ENCODE data around the gene GJB3. TPM values are rescaled to one million over a fixed set of nuclear protein-coding genes. Genes with fewer than 3 reads are reported as not detected.
"Not testable (repeated sequence)": the region's sequence is repeated elsewhere in the genome, so short reads cannot be mapped to it uniquely, and the experiment has no call there.

GJB3 gene
- total and polyA plus RNA-seq, 2 of the 13 experiments (the other 11 are each of a cell fraction or from before 2014, with no cell fraction given), result not detected

DNA sequence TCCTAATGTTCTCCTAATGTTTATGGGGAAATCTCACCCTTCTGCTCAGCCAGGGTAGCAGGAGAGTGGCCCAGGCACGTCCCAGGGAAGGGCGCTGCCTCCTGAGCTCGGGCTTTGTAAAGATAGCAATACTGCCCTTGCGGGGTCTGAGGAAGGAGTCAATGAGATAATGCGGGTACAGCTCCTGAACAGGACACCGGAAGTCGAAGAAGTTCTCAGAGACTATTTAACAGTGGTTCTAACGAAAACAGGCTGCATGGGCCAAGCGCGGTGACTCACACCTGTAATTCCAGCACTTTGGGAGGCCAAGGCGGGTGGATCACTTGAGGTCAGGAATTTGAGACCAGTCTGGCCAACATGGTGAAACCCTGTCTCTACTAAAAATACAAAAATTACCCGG, 43.8 kb upstream of the GJB3 start:
- CTCF ChIA-PET (ENCODE audit: low intra/inter-chr PET ratio, low total read pairs); H3K9ac ChIP-seq (ENCODE audit: insufficient read depth, low read depth, low read length); ATAC-seq; DNase-seq (ENCODE audit: low spot score); H3K4me3 ChIP-seq (replicated peaks in 1 of 3; ENCODE audit: insufficient read depth in 1 of 3, low read depth in 2 of 3, low read length in 3 of 3); H3K36me3 ChIP-seq (replicated peaks in 1 of 2; ENCODE audit: control insufficient read depth in 1 of 2, insufficient read depth in 2 of 2, low read length in 2 of 2); H2AFZ ChIP-seq (ENCODE audit: low read length); H3K27ac ChIP-seq (ENCODE audit: extremely low read length, insufficient read depth, low read length); H3K4me1 ChIP-seq (ENCODE audit: insufficient read depth, low read length); BruUV-seq (replicated peaks); in situ Hi-C loops (cut with HindIII; ENCODE audit: extremely low pct_ligation_motif_present, low pct_unique_long_range_greater_than_20kb); FAIRE-seq; H4K20me1 ChIP-seq (ENCODE audit: insufficient read depth, low read length); H3K9me3 ChIP-seq (ENCODE audit: low read length); H3K4me2 ChIP-seq (ENCODE audit: low read depth, low read length); intact Hi-C loops (cut with micrococcal nuclease; ENCODE audit: unreplicated experiment); H3K79me2 ChIP-seq (ENCODE audit: insufficient read depth, low read length); POLR2A ChIA-PET: not testable (repeated sequence)
- WGBS (ENCODE audit: low lambda C conversion rate), result 54% methylated on average over 12 of the region's 12 CpGs
- H3K27me3 ChIP-seq (ENCODE audit: control insufficient read depth in 1 of 2, insufficient read depth in 2 of 2, low read length in 2 of 2), result peaks cover 6 to 24% of the 10 kb centered on the region in 2 experiments; a peak in 4 of 5 replicates

DNA sequence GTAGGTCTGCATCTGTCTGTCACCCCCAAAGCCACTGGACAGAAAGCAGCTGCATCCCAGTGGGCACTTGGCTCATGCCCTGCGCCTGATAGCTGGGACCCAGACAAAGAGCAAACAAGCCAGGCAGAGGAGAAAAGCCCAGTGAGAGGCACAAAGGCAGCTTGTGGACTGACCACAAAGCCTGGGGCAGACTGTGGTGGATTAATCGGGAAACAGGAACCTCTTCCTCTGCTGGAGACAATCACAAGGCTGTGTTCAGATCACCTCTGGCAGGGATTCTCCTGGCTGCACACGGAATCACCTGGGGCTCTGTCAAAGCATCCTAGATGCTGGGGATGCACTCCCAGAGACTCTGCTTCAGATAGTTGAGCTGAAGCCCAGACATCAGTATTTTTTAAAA, 41.4 kb upstream of the GJB3 start:
- in situ Hi-C loops (cut with HindIII; ENCODE audit: extremely low pct_ligation_motif_present, low pct_unique_long_range_greater_than_20kb) (loop anchor here (10.0 kb wide), 3 partner anchors 195 to 1105 kb away; no protein-coding TSS in a partner anchor), intact Hi-C loops (cut with micrococcal nuclease; ENCODE audit: unreplicated experiment) (no loop called here)
- Histone ChIP-seq H2AFZ (ENCODE audit: low read length) (no peak overlapping the region), H3K9ac (ENCODE audit: insufficient read depth, low read depth, low read length) (no peak overlapping the region), H3K27ac (ENCODE audit: extremely low read length, insufficient read depth, low read length) (no peak overlapping the region), H3K9me3 (ENCODE audit: low read length) (no peaks in the 10 kb centered on the region), H3K27me3 (ENCODE audit: control insufficient read depth in 1 of 2, insufficient read depth in 2 of 2, low read length in 2 of 2) (peaks cover 6 to 27% of the 10 kb centered on the region in 2 experiments; a peak in 4 of 5 replicates), H3K4me3 (replicated peaks in 1 of 3; ENCODE audit: insufficient read depth in 1 of 3, low read depth in 2 of 3, low read length in 3 of 3) (no peak overlapping the region), H4K20me1 (ENCODE audit: insufficient read depth, low read length) (no peaks in the 10 kb centered on the region), H3K4me1 (ENCODE audit: insufficient read depth, low read length) (peaks cover 6% of the 10 kb centered on the region; the same call in 1 of the 2 replicates), H3K4me2 (ENCODE audit: low read depth, low read length) (no peak overlapping the region), H3K36me3 (replicated peaks in 1 of 2; ENCODE audit: control insufficient read depth in 1 of 2, insufficient read depth in 2 of 2, low read length in 2 of 2) (no peaks in the 10 kb centered on the region), H3K79me2 (ENCODE audit: insufficient read depth, low read length) (no peaks in the 10 kb centered on the region)
- ChIA-PET CTCF (ENCODE audit: low intra/inter-chr PET ratio, low total read pairs) (no interaction called here), POLR2A (no interaction called here)
- FAIRE-seq (no peak), ATAC-seq (no peak), DNase-seq (ENCODE audit: low spot score) (no peak)
- no TSS peak for BruUV-seq (replicated peaks)
- TF ChIP-seq CHD4 (IDR thresholded peaks at IDR 0.05; ENCODE audit: borderline replicate concordance, low read length) (no peak), CENPT (CRISPR knock-in tag; IDR thresholded peaks at IDR 0.05; ENCODE audit: low read depth) (no peak), ZBTB20 (CRISPR knock-in tag; IDR thresholded peaks at IDR 0.05; ENCODE audit: borderline replicate concordance, low read depth) (no peak), SIX4 (CRISPR knock-in tag; IDR thresholded peaks at IDR 0.05) (no peak), ZNF362 (CRISPR knock-in tag; IDR thresholded peaks at IDR 0.05; ENCODE audit: borderline replicate concordance) (no peak), ZNF274 (CRISPR knock-in tag; IDR thresholded peaks at IDR 0.05) (no peak), ZBTB8A (CRISPR knock-in tag; IDR thresholded peaks at IDR 0.05; ENCODE audit: borderline replicate concordance, low read depth) (no peak), MXD1 (CRISPR knock-in tag; IDR thresholded peaks at IDR 0.05) (no peak), ZNF619 (CRISPR knock-in tag; IDR thresholded peaks at IDR 0.05) (no peak), SIN3A (IDR thresholded peaks at IDR 0.05; ENCODE audit: borderline replicate concordance, low read depth, low read length) (no peak), MXI1 (IDR thresholded peaks at IDR 0.05; ENCODE audit: borderline replicate concordance, low read depth, low read length) (no peak)
- TF ChIP-seq, protein P1, sequence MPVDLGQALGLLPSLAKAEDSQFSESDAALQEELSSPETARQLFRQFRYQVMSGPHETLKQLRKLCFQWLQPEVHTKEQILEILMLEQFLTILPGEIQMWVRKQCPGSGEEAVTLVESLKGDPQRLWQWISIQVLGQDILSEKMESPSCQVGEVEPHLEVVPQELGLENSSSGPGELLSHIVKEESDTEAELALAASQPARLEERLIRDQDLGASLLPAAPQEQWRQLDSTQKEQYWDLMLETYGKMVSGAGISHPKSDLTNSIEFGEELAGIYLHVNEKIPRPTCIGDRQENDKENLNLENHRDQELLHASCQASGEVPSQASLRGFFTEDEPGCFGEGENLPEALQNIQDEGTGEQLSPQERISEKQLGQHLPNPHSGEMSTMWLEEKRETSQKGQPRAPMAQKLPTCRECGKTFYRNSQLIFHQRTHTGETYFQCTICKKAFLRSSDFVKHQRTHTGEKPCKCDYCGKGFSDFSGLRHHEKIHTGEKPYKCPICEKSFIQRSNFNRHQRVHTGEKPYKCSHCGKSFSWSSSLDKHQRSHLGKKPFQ (CRISPR knock-in tag; IDR thresholded peaks at IDR 0.05; ENCODE audit: insufficient replicate concordance), result no peak
- TF ChIP-seq, protein P2, sequence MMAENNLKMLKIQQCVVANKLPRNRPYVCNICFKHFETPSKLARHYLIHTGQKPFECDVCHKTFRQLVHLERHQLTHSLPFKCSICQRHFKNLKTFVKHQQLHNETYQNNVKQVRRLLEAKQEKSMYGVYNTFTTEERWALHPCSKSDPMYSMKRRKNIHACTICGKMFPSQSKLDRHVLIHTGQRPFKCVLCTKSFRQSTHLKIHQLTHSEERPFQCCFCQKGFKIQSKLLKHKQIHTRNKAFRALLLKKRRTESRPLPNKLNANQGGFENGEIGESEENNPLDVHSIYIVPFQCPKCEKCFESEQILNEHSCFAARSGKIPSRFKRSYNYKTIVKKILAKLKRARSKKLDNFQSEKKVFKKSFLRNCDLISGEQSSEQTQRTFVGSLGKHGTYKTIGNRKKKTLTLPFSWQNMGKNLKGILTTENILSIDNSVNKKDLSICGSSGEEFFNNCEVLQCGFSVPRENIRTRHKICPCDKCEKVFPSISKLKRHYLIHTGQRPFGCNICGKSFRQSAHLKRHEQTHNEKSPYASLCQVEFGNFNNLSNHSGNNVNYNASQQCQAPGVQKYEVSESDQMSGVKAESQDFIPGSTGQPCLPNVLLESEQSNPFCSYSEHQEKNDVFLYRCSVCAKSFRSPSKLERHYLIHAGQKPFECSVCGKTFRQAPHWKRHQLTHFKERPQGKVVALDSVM (CRISPR knock-in tag; IDR thresholded peaks at IDR 0.05), result no peak
- WGBS (ENCODE audit: low lambda C conversion rate), result 27% methylated on average over 3 of the region's 3 CpGs
